Medulla oblongata (tissue), 1 donor: Measurements from ENCODE around the gene CORO2B.
A peak's percentile ranks its signal among the peaks of the same experiment; 100 is the strongest.

Source experiments
- DNase-seq: peaks from one replicate; pipeline ENCODE4 v3.0.0-alpha.2; 2015; ENCODE audit errors: extremely low spot score

CORO2B gene, protein sequence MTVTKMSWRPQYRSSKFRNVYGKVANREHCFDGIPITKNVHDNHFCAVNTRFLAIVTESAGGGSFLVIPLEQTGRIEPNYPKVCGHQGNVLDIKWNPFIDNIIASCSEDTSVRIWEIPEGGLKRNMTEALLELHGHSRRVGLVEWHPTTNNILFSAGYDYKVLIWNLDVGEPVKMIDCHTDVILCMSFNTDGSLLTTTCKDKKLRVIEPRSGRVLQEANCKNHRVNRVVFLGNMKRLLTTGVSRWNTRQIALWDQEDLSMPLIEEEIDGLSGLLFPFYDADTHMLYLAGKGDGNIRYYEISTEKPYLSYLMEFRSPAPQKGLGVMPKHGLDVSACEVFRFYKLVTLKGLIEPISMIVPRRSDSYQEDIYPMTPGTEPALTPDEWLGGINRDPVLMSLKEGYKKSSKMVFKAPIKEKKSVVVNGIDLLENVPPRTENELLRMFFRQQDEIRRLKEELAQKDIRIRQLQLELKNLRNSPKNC

DNA sequence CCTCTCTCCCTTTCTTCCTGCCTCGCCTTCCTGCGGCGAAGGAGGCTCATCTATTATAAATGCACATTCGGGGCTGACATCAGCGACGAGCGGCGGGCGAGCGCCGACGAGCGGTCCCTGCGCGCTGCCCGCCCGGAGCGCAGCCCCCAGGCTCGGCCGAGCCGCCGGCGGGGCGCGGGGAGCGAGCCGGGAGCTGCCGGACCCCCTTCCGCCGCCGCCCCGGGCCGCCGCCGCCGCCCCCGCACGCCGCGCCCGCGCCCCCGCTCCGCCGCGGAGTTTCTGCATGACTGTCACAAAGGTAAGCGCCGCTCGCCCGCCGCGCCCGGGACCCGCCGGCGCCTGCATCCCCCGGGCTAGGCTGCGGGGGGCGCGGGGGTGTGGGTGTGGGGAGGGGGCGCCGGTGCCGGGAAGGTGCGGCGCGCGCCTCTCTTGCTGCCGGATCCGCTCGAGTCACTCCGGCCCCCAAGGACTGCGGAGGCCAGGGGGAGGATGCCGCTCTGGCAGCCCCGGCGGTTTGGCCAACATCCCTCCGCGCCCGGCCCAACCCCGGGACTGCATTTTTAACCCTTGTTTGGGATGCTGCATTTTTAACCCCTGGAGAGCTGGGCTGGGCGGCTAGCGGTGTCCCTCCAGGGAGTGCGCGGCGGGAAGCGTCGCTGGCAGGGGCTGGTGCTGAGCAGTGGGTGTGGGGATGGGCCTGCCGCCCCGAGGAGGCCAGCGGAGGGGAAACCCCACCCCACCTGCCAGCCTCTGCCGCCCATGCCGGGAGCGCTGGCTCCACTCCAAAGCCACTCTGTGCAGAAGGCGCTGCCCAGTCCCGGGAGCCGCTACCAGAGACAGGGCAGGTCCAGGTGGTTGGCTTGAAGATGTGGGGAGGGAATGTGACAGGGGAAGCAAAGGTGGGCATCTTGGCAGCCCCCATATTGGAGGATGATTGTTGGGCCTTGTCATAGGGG, at the start of gene CORO2B:
TSS of gene CORO2B (plus strand) at position 14 of the 956 bp plus-strand sequence. CDS start at position 284, 270 bp downstream.
- DNase-seq, result peak; percentile 48

DNA sequence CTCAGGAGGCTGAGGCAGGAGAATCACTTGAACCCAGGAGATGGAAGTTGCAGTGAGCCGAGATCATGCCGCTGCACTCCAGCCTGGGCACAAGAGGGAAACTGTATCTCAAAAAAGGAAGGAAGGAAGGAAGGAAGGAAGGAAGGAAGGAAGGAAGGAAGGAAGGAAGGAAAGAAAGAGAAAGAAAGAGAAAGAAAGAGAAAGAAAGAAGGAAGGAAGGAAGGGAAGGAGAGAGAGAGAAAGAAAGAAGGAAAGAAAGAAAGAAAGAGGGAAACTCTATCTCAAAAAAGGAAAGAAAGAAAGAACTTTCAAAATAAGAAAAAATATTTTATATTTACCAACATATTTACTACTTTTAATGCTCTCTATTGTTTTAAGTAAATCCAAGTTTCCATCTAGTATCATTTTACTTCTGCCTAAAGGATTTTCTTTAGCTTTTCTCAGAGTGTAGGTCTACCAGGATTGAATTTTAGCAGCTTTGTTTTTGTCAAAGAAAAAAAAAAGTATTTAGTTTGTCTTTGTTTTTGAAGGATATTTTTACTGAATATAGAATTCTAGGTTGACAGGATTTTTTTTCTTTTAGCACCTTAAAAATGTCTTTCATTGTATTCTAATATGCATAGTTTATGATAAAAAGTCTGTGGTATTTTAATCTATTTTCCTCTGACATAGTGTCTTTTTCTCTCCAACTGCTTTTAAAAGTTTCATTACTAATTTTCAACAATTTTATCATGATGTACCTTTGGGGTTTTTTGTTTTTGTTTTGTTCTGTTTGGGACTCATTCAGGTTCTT, 47.2 kb upstream of the CORO2B start:
- DNase-seq, result no peak

DNA sequence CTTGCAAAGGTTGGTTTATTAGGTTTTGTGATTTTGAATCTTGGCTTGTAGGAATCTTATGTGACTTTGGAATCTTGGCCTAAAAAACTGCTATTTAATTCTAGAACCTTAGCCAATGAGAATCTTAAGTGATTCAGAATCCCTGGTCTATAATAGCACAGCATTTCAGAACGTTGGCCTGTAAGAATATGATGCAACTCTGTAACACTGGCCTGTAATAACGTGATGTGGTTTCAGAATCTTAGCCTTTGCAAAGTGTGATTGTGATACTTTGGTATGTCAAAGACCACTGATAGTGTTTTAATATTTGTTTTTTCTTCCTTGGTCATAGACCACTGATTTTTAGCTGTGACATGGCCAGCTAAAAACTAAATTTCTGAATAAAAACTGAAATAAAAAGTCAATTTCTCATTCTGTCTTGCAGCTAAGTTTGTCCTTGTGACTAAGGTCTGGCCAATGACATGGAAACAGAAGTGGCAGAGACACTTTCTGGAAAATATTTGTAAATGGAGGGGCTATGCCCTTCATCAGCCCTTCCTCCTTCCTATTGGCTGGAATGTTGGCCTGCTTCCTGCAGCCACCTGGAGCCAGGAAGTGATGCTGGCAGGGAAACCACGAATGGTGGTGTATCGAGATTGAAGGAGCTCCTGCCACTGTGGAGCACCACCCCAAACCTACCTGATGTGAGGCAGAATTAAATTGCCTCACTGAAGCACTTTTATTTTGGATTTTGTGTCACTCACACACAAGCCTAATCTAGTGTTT, 42.3 kb upstream of the CORO2B start:
- no peak for DNase-seq

DNA sequence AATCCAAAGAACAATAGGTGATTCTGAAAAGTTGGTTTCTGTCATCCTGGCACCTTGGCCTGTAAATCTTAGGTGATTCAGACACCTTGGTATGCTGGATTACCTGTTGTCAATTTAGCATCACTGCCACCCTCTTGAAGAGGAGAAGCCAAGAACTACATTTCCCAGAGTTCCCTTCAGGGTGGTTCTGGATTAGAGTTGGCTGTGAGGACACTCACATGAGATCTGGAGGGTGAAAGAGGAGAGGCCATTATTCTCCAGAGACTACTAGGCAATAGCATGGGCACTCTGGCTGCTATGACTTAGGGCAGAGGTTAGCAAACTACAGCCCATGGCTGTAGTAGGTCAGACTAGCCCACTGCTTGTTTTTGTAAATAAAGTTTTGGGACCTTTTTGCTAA, 41.7 kb upstream of the CORO2B start:
- DNase-seq, result no peak

DNA sequence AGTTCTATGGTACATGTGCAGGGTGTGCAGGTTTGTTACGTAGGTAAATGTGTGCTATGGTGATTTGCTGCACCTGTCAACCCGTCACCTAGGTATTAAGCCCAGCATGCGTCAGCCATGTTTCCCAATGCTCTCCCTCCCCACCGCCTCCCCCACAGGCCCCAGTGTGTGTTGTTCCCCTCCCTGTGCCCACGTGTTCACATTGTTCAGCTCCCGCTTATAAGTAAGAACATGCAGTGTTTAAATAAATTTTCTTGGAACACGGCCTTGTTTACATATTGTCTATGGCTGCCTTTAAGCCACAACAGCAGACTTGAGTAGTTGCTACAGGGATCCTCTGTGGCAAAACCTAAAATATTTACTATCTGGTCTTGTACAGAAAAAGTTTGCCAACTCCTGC, 41.3 kb upstream of the CORO2B start:
- no peak for DNase-seq

DNA sequence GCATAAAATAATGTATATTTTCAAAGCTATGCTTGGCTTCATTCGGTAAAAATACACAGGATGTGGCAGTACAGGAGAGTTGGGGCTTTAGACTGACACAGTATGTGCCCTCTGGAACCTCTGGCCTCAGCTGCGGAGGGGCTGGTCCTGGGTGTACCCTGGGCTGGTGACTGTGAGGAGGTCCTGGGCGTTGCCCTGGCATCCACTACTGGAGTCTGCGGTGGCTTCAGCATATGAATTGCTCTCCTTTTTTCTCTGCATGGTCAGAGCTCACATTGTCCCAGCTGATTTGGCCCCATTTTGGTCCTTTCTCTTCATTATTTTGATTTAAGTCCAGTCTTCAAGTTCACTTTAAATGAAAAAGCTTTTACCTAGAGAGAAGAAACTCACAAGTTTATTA, 40.5 kb upstream of the CORO2B start:
- DNase-seq, result no peak

DNA sequence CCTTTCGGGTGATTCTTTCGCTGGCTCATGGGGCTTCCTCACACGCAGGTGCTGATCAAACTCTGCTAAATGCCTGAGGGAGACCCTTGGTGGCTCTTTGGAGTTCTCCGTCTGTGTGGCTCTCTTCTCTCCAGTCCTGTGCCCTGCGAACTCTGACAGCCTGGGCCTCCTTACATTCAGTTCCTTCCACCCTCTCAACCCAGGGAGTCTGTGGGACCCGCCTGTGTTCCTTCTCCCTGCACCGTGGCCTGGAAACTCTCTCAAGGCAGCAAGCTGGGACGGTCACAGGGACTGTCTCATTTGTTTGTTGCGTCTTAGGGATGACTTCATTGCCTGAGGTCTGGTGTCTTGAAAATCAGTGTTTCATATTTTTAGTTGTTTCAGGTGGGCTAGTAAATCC, 37.0 kb upstream of the CORO2B start:
- DNase-seq, result no peak

DNA sequence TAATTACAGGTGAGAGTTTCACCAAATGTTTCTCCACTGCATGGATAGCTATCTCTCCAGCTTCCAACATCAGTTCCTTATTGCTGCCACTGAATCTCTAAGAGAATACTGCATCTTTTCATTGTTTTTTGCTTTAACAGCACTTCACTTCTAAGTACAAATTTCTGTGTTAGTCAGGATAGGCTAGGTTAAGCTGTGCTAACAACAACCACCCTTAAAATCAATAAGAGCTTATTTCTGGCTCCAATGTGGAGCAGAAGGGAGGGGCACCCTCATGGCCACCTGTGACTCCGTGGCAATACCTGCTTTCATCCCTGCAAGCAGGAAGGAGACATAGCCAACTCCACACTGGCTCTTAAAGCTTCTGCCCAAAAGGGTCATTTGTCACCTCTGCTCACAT, 36.4 kb upstream of the CORO2B start:
- DNase-seq, result no peak

DNA sequence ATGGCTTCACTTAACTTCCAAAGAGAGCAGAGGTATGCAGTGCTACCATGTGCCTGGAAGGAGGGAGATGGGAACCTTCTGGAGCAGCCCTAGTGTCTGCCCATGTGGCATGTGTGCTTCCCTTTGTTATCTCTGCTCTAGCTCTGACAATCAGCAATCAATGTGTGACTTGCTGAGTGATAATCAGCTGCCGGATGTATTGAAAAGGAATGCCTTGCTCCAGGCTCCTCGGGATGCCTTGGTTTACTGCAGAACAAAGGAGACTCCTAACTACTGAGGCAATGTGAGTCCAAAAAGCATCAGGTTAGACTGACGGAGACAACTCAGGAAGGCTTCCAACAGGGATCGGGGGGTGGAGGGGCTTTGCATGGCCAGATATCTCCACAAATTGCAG, 36.0 kb upstream of the CORO2B start:
- no peak for DNase-seq

DNA sequence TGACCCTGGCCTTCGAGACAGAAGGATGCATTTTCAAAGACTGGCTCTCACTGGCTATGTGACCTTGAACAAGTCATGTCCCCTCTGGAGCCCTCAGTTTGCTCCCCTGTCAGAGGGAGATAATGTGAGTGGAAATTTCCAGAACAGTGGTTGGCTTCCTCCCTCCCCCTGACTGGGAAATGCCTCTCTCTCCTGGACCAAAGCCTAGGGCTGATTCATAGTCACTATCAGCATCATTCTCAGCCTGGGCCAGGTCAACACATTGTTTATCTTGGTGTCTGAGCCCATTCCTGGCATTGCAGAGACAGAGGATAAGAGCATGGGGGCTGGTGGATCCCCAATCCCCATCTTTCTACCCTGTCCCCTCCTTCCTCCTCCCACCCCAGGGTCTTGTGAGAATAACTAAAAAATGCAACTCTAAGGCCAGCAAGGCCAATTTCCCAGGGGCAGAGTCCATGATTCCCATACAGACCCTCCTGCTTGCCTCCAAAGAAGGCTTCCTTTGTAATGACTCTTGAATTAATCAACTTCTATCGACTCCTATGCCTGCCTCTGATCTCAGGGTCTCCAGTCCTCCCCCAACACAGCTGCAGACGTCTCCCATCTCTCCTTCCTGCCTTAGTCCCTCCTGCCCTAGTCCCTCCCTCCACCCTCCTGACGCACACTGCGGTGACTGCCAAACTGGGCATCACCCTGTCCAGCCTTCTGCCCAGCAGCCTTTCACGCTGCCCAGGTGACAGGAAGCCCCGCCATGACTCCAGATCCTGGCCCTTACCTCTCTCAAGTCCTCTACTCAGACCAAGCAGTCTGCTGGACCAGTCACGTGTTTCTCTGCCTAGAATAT, 35.4 kb upstream of the CORO2B start:
- DNase-seq, result peak; percentile 30

DNA sequence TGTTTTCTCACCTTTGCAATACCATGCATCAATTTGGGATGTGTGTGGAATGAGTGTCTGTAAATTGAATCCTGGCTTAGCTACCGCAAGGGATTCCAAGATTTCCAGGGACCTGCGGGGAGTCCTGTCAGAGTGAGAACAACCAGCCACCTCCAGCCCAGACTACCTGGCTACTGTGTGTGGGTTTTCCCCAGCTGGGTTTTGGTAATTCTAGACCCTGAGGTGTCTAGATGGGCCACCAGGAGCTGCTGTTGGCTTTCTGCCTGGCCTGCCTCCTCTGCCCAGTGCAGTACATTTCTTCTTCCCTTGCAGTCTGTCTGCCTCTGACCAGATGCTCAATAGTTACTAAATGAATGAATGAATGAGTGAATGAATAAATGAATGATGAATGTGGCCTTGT, 32.5 kb upstream of the CORO2B start:
- no peak for DNase-seq

DNA sequence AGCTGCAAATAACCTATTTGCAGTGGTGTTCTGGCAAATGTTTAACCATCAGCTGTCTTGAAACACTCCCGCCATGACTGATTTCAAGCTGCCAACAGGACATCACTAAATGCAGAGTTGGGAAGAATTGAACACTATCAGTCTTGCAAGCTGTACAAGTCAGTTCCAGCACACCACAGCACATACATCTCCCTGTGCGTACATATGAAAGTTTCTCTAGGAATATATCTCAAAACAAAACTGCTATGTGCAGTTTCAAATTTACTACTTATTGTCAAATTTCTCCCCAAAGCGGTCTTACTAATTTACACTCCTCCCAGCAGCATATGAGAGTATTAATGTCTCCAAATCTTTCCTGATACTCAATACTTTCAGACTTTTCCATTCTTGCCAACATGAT, 30.4 kb upstream of the CORO2B start:
- DNase-seq, result no peak

DNA sequence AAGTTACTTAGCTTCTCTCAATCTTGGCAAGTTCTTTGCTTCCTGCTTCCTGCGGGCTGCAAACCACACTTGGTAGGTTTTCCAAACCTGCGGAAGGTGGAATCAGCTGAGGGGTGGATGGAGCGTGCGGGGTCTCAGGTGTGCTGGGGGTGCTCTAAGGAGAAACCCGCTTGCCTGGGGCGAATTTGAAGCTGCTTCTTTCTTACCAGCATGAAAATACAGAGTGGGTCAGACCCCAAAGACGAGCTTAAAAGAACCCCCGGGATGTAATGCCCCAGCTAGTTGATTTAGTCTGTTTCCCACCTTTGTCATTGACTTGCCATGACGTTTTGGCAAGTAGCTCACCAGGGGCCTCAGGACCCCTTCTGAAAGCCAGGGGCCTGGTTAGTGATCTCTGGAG, 28.8 kb upstream of the CORO2B start:
- no peak for DNase-seq

DNA sequence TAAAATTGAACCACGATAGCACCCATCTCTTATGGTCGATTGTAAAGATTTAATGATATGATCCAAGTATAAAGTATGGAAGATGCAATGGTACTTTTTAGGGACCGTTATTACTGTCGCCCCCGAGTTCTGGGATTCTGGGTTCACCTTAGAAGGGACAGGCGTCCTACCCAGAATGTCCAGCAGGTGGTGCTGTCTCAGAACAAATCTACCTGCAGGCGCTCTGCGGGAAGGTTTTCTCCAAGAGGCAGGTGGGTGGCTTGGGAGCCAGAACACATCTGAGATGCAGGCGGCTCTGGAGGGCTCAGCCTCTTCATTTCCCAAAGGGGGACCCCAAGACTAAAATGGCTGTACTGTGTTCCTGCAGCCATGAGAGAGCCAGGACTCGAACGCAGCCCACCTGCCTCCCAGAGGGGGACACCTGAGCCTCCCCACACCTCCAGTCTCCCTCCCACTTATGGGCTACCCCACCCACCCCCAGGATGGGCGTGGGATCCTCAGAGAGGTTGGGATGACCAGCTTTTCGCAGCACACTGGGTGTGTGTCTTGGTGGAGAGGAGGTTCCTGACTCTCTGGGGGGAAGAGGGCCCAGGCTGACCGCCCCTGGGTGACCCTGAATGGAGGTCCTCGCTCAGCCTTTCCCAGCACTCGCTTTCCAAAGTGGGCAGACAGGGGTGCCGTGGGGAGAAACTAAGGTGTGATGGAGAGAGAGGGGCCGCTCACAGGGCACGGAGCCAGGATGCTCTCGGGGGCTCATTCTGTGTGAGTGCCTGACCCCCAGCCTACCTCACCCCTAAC, 28.1 kb upstream of the CORO2B start:
- peak; percentile 78 for DNase-seq

DNA sequence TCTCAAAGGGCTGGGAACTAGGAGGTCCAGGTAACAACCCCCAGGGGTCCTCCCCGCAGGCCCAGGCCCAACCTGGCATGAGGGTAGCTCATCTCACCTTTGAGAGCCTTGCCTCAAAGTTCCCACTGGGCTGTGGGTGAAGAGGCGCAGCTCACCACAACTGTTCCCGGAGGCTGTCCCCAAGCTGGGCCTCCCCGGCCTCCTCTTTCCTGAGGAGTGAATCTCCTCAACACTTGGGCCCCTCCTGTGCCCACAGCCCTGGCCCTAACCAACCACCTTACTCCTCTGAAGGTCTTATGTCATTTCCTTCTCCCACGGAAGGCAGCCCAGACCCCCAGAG, 27.5 kb upstream of the CORO2B start:
- no peak for DNase-seq

DNA sequence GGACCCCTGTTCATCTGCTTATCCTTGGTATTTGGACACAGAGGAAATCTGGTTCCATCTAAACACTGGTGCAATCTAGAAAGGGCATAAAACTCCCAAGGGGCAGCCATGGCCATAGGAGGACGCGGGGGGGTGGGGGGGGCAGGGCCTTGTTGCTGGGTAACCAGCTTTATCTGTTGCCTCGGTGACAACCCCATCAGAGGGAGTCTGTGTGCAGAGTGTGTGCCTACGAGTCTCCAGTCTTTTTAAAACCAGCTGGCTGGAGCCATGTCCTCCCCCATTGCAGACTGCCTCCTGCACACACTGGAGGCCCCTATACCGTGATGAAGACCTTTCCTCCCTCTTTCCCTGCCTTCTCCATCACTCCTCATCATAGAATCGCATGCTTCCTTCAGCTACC, 26.4 kb upstream of the CORO2B start:
- no peak for DNase-seq

DNA sequence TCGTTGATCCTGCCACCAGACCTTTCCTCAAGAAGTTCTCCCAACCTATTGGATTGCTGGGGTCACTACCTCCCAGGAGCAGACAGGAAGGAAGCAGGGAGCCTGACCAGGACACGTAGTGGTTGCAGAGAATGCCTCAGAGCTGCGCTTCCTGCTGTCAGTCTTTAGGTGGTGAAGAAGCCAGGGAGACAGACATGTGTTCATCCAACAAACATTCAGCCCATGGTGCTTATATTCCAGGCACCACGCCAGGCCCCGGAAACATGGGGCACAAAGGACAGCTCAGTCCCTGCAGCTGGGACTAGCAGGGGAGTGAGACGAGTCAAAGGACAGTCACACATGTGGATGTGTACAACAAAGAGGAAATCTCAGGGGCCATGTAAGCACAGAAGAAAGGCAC, 26.0 kb upstream of the CORO2B start:
- DNase-seq, result peak; percentile 83

DNA sequence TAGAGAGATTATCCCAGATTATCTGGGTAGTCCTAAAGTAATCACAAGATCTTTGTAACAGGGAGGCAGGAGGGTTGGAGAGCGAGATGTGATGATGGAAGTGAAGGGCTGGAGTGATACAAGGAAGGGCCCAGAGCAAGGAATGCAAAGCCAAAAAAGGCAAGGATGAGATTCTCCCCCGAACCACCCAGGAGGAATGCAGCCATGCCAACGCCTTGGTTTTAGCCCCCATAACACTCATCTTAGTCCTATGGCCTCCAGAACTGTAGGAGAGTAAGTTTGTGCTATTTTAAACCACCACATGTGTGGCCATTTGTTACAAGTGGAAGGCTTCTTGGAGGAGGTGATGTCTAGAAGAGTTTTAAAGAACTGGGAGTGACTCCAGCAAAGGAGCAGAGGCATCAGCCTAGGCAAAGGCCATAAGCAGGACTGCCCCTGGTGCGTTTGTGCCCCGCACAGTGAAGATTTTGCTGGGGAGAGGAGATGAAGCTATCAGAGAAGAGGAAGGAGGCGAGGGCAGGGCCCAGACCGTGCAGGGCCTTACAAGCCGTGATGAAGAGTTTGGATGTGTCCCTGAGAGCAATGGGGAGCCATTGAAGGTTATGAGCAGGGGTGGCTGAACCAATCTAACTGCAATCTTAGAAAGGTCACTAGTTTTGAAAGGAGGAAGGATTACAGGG, 25.3 kb upstream of the CORO2B start:
- DNase-seq, result no peak
